DOHH2 (cell line): Measurements from ENCODE around the gene MRPS18B.

Source experiments
- EZH2phosphoT487 ChIP-seq: fragments of 200-600 bp; sonication (generic); IDR thresholded peaks from 2 replicates; pipeline ENCODE4 v1.6.1; 2017; ENCODE audit warnings: borderline replicate concordance, mild to moderate bottlenecking, antibody characterized with exemption, low read length, moderate library complexity, mixed read lengths
- TF ChIP-seq, protein P1 (sequence below): fragments of 200-600 bp; sonication (generic); IDR thresholded peaks from one replicate; pipeline ENCODE4 v1.5.1; 2014; ENCODE audit warnings: antibody characterized with exemption, mild to moderate bottlenecking, low read depth, low read length; ENCODE audit not compliant: poor library complexity, severe bottlenecking

DNA sequence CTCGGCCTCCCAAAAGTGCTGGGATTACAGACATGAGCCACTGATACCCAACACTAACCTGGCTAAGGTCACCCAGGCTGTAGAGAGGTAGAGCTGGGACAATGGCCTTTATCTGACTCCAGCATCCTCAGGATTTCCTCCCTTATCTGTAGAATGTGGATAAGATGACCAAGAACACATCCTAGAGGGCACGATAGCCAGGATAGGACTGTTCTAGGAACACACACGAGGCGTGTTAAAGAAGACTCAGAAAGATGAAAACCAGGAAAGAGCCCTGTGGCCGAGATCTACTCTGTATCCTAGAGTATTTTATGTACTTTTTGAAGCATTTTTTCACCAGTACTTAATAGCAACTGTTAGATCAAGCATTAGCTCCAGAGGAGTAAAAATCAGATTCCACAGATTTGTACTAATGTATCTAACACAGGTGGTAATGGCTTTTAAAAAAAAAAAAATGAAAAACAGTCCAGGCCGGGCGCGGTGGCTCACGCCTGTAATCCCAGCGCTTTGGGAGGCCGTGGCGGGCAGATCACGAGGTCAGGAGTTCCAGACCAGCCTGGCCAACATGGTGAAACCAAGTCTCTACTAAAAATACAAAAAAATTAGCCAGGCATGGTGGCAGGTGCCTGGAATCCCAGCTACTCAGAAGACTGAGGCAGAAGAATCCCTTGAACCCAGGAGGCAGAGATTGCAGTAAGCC, 17.9 kb upstream of the MRPS18B start:
- TF ChIP-seq, protein P1, sequence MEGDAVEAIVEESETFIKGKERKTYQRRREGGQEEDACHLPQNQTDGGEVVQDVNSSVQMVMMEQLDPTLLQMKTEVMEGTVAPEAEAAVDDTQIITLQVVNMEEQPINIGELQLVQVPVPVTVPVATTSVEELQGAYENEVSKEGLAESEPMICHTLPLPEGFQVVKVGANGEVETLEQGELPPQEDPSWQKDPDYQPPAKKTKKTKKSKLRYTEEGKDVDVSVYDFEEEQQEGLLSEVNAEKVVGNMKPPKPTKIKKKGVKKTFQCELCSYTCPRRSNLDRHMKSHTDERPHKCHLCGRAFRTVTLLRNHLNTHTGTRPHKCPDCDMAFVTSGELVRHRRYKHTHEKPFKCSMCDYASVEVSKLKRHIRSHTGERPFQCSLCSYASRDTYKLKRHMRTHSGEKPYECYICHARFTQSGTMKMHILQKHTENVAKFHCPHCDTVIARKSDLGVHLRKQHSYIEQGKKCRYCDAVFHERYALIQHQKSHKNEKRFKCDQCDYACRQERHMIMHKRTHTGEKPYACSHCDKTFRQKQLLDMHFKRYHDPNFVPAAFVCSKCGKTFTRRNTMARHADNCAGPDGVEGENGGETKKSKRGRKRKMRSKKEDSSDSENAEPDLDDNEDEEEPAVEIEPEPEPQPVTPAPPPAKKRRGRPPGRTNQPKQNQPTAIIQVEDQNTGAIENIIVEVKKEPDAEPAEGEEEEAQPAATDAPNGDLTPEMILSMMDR: no peak
- TF ChIP-seq EZH2phosphoT487: no peak
